Cardiac muscle cell (in vitro differentiated cells and primary cell): ENCODE measurements around the gene PSMD1. TPM values are rescaled to one million over a fixed set of nuclear protein-coding genes. Genes with fewer than 3 reads are reported as not detected.

Experiments used
- DNase-seq, 2 donors: peaks; one replicate each; pipeline versions ENCODE4 v3.0.0 to v3.0.0-alpha.2; 2010 to 2017; ENCODE audit warnings: low read depth in 1 of 2, low spot score in 1 of 2
- H3K27ac ChIP-seq: fragments of 200-600 bp; sonication (generic); 2 replicates; pipeline ENCODE4 v1.5.1; 2016
- H3K27me3 ChIP-seq: fragments of 200-600 bp; sonication (generic); 2 replicates; pipeline ENCODE4 v1.6.0; 2016; ENCODE audit warnings: control low read depth
- H3K36me3 ChIP-seq: fragments of 200-600 bp; sonication (generic); 2 replicates; pipeline ENCODE4 v1.5.1; 2016; ENCODE audit warnings: control low read depth
- H3K4me1 ChIP-seq: fragments of 200-600 bp; sonication (generic); 2 replicates; pipeline ENCODE4 v1.8.1; 2017; ENCODE audit warnings: low read depth, mild to moderate bottlenecking, mixed run types
- H3K4me3 ChIP-seq: fragments of 200-600 bp; sonication (generic); 2 replicates; pipeline ENCODE4 v1.5.1; 2016; ENCODE audit warnings: mild to moderate bottlenecking
- H3K9me3 ChIP-seq: fragments of 200-600 bp; sonication (generic); 2 replicates; pipeline ENCODE4 v1.5.1; 2017; ENCODE audit warnings: low read depth, mild to moderate bottlenecking, control low read depth
- CTCF ChIP-seq: IDR thresholded peaks from 2 replicates; pipeline ENCODE4 v1.5.1; 2012; ENCODE audit warnings: low read depth, mild to moderate bottlenecking, low read length
- polyA plus RNA-seq: library from polyadenylated mRNA; unstranded; fragments of >200 nt; fragmentation: Nextera tagmentation; extraction: Ambion mirVana; gene quantifications from 2 replicates; pipeline ENCODE4 v1.2.1, GENCODE V29; 2016
- total RNA-seq: library from RNA; depleted of rRNA; stranded (reverse); fragments of >200 nt; gene quantifications from 2 replicates; pipeline ENCODE4 v1.2.3, GENCODE V29; 2016

The PSMD1 gene
- total and polyA plus RNA-seq, 2 experiments from 2014 or later, result 122 to 133 TPM

GRCh38 chr2:231049286-231050017, 7.2 kb upstream of the PSMD1 start:
- no peak for TF ChIP-seq CTCF
- H3K36me3 ChIP-seq, result no peaks in the 10 kb centered on the region
- no peak for DNase-seq
- no peak overlapping the region for H3K4me3 ChIP-seq
- H3K27me3 ChIP-seq, result no peaks in the 10 kb centered on the region
- H3K27ac ChIP-seq, result no peak overlapping the region
- H3K9me3 ChIP-seq, result no peaks in the 10 kb centered on the region
- H3K4me1 ChIP-seq, result no peaks in the 10 kb centered on the region

- Histone ChIP-seq H3K27me3 (no peaks in the 10 kb centered on the region), H3K9me3 (no peaks in the 10 kb centered on the region), H3K27ac (no peak overlapping the region), H3K4me1 (no peaks in the 10 kb centered on the region), H3K36me3 (no peaks in the 10 kb centered on the region), H3K4me3 (no peak overlapping the region)
- no peak for TF ChIP-seq CTCF
- DNase-seq, result peak; percentile 9 to 23
Measured at GRCh38 chr2:231050018-231050901, 6.4 kb upstream of the PSMD1 start.

GRCh38 chr2:231051116-231051515, 5.6 kb upstream of the PSMD1 start:
- Histone ChIP-seq H3K9me3 (no peaks in the 10 kb centered on the region), H3K36me3 (no peaks in the 10 kb centered on the region), H3K27ac (no peak overlapping the region), H3K4me3 (no peak overlapping the region), H3K4me1 (no peaks in the 10 kb centered on the region), H3K27me3 (no peaks in the 10 kb centered on the region)
- no peak for DNase-seq
- no peak for TF ChIP-seq CTCF

- H3K36me3 ChIP-seq, result no peaks in the 10 kb centered on the region
- DNase-seq, result peak; percentile 88 to 90
- no peak overlapping the region for H3K27ac ChIP-seq
- peaks cover 3% of the 10 kb centered on the region for H3K4me1 ChIP-seq
- no peaks in the 10 kb centered on the region for H3K27me3 ChIP-seq
- no peaks in the 10 kb centered on the region for H3K9me3 ChIP-seq
- peak; percentile 97 for TF ChIP-seq CTCF
- peak overlapping the region; percentile 25 for H3K4me3 ChIP-seq
Measured at GRCh38 chr2:231052494-231053451, 3.9 kb upstream of the PSMD1 start.

GRCh38 chr2:231053846-231054245, 2.8 kb upstream of the PSMD1 start:
- Histone ChIP-seq H3K36me3 (no peaks in the 10 kb centered on the region), H3K9me3 (no peaks in the 10 kb centered on the region), H3K4me1 (peaks cover 13% of the 10 kb centered on the region), H3K4me3 (no peak overlapping the region), H3K27ac (no peak overlapping the region), H3K27me3 (no peaks in the 10 kb centered on the region)
- no peak for DNase-seq
- TF ChIP-seq CTCF, result no peak
